Measurements from ENCODE around the gene ZNF584.
"Not testable (repeated sequence)": the region's sequence is repeated elsewhere in the genome, so short reads cannot be mapped to it uniquely, and the experiment has no call there.

DNA sequence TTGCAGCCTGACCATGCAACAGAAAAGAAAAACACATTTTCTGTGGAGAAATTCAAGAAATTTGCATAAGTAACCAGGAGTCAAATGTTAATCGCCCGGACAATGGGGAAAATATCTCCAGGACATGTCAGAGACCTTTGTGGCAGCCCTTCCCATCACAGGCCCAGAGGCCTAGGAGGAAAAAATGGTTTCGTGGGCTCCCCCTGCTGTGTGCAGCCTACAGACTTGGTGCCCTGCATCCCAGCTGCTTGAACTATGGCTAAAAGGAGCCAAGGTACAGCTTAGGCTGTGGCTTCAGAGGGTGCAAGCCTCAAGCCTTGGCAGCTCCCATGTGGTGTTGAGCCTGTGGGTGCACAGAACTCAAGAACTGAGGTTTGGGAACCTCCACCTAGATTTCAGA, 40.4 kb downstream of the ZNF584 start:
- not testable (repeated sequence) for TF ChIP-seq POLR2A, POLR2AphosphoS5, CTCF (IDR thresholded peaks at IDR 0.05)
